PC-3 (cell line): ENCODE results near the gene ZKSCAN4. TPM values are rescaled to one million over a fixed set of nuclear protein-coding genes. Genes with fewer than 3 reads are reported as not detected.

Experiments used
- ATAC-seq: fragments of 200-7000 bp; cut with Tn5 transposase; 2 replicates; pipeline ENCODE4 v1.9.1; 2020; ENCODE audit warnings: mild to moderate bottlenecking, moderate library complexity
- BruUV-seq: library from RNA; stranded (reverse); fragments of 400-500 nt; replicated peaks from 2 replicates; lab custom pipeline; 2021; lab: Mats Ljungman, UMichigan
- CTCF ChIA-PET: fragments of 300-600 bp; sonication (Branson Sonifier 250); formaldehyde crosslinking; loops from one replicate; lab custom pipeline; 2022; ENCODE audit warnings: antibody characterized with exemption; lab: Charles Lee
- POLR2A ChIA-PET: fragments of 300-600 bp; sonication (Branson Sonifier 250); formaldehyde crosslinking; loops from one replicate; lab custom pipeline; 2022; ENCODE audit warnings: antibody characterized with exemption; ENCODE audit not compliant: unreplicated experiment; lab: Charles Lee
- DNase-seq: peaks from one replicate; pipeline ENCODE4 v3.0.0-alpha.2; 2015
- H2AFZ ChIP-seq: fragments of 300-600 bp; sonication (generic); 2 replicates; pipeline ENCODE4 v1.6.0; 2016; ENCODE audit warnings: antibody characterized with exemption, low read length
- H3F3A ChIP-seq: fragments of 300-600 bp; sonication (generic); one replicate; pipeline ENCODE4 v1.6.0; 2017; ENCODE audit warnings: antibody characterized with exemption, low read length, control low read depth, mild to moderate bottlenecking; ENCODE audit not compliant: unreplicated experiment
- H3K27ac ChIP-seq: fragments of 300-600 bp; sonication (generic); 2 replicates; pipeline ENCODE4 v1.5.1; 2016; ENCODE audit warnings: mild to moderate bottlenecking, low read length
- H3K27me3 ChIP-seq: fragments of 300-600 bp; sonication (generic); 2 replicates; pipeline ENCODE4 v1.6.1; 2016; ENCODE audit warnings: low read length, mixed read lengths
- H3K36me3 ChIP-seq: fragments of 300-600 bp; sonication (generic); 2 replicates; pipeline ENCODE4 v1.6.1; 2016; ENCODE audit warnings: low read depth, mixed run types, low read length, mixed read lengths
- H3K4me1 ChIP-seq: fragments of 300-600 bp; sonication (generic); 2 replicates; pipeline ENCODE4 v1.5.1; 2016; ENCODE audit warnings: low read length; ENCODE audit not compliant: insufficient read depth
- H3K4me2 ChIP-seq: fragments of 300-600 bp; sonication (generic); 2 replicates; pipeline ENCODE4 v1.6.0; 2016; ENCODE audit warnings: low read length
- H3K4me3 ChIP-seq: fragments of 300-600 bp; sonication (generic); 2 replicates; pipeline ENCODE4 v1.5.1; 2016; ENCODE audit warnings: mild to moderate bottlenecking, low read length, mixed read lengths
- H3K79me2 ChIP-seq: fragments of 300-600 bp; sonication (generic); 2 replicates; pipeline ENCODE4 v1.6.1; 2017; ENCODE audit warnings: low read length, mixed read lengths
- H3K9ac ChIP-seq: fragments of 300-600 bp; sonication (generic); 2 replicates; pipeline ENCODE4 v1.6.0; 2016; ENCODE audit warnings: mild to moderate bottlenecking, low read length
- H3K9me2 ChIP-seq: fragments of 300-600 bp; sonication (generic); replicated peaks from 2 replicates; pipeline ENCODE4 v1.6.1; 2016; ENCODE audit warnings: mixed run types, low read length, mixed read lengths
- H3K9me3 ChIP-seq: fragments of 300-600 bp; sonication (generic); 2 replicates; pipeline ENCODE4 v1.6.1; 2016; ENCODE audit warnings: low read length, mixed read lengths
- H4K20me1 ChIP-seq: fragments of 300-600 bp; sonication (generic); 2 replicates; pipeline ENCODE4 v1.6.1; 2016; ENCODE audit warnings: low read length, mixed read lengths
- EZH2 ChIP-seq: fragments of 300-600 bp; sonication (generic); IDR thresholded peaks from one replicate; pipeline ENCODE4 v1.6.1; 2017; ENCODE audit warnings: antibody characterized with exemption, mild to moderate bottlenecking, low read length; ENCODE audit not compliant: unreplicated experiment
- EZH2phosphoT487 ChIP-seq: fragments of 300-600 bp; sonication (generic); IDR thresholded peaks from 2 replicates; pipeline ENCODE4 v1.6.1; 2018; ENCODE audit warnings: mild to moderate bottlenecking, antibody characterized with exemption, low read length, borderline replicate concordance
- intact Hi-C: fragments of 100-400 bp; cut with micrococcal nuclease; formaldehyde crosslinking; loops from 2 replicates; pipeline ENCODE4 v1.9.0; 2023
- total RNA-seq: library from RNA; depleted of rRNA; stranded (reverse); fragments of >200 nt; gene quantifications from 2 replicates; pipeline ENCODE4 v1.2.3, GENCODE V29; 2014
- TF ChIP-seq, protein P1 (sequence below): fragments of 300-600 bp; sonication (generic); conservative IDR thresholded peaks from 2 replicates; pipeline ENCODE4 v1.5.1; 2017; ENCODE audit warnings: antibody characterized with exemption, low read depth, mild to moderate bottlenecking, low read length

ZKSCAN4 gene
- total RNA-seq, 1 experiment from 2014 or later, result 2.3 TPM

DNA sequence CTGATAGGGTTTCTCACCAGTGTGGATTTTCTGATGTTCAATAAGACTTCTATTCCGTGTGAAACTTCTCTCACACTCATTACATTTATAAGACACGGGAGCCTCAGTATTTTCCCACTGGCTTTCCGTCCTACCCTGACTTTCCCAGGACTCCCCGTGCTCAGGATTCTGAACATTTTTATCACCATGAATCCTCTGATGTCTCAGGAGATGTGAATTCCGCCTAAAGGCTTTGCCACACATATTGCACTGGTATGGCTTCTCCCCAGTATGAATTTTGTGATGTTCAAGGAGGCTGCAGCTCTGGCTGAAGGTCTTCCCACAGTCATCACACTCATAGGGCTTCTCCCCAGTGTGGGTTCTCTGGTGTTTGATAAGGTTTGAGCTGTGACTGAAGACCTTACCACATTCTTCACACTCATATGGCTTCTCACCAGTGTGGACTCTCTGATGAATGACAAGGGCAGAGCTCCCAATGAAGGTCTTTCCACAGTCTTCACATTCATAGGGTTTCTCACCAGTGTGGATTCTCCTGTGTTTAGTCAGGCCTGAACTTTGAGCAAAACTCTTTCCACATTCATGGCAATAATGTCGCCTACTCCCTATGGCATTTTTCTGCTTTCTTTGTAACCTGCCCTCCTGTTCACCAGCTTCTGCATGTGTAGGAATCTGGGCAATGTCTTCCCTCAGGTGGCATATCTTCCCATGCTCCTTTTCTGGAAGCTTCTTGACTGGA, 6.7 kb downstream of the ZKSCAN4 start:
- CTCF ChIA-PET, result no interaction called here
- no peaks in the 10 kb centered on the region for H3K9me3 ChIP-seq
- H3K27me3 ChIP-seq, result no peaks in the 10 kb centered on the region

DNA sequence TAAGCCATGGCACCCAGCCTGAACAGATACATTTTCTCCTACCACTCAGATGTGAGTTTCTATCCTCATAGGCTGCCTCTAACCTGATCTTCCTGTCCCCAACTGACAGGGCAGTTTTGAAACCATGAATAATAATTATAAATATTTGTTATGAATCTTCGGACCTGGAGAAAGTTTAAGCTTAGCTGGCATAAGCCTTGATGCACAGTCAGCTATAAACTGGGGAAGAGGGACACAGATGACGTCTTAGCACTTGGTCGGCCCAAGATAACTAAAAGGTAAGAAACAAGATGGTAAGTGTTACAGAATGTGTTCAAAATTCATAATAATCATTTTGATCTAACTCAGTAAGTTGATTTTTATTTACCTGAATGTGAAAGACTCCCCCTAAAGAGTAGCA, 8.1 kb downstream of the ZKSCAN4 start:
- DNase-seq (no peak), ATAC-seq (no peak)
- Histone ChIP-seq H3K4me2 (no peak overlapping the region), H3F3A (no peaks in the 10 kb centered on the region), H4K20me1 (no peaks in the 10 kb centered on the region), H3K79me2 (no peaks in the 10 kb centered on the region), H3K9me2 (no peaks in the 10 kb centered on the region), H3K9ac (no peak overlapping the region), H3K9me3 (no peaks in the 10 kb centered on the region), H3K27ac (no peak overlapping the region), H2AFZ (no peak overlapping the region), H3K36me3 (0 out of 2 replicates have a peak, but pooled peaks cover 12% of the 10 kb centered on the region), H3K4me1 (no peaks in the 10 kb centered on the region), H3K4me3 (no peak overlapping the region), H3K27me3 (no peaks in the 10 kb centered on the region)
- intact Hi-C loops, result no loop called here
- POLR2A ChIA-PET, result no interaction called here
- BruUV-seq, result no TSS peak
- CTCF ChIA-PET, result no interaction called here
- TF ChIP-seq, protein P1, sequence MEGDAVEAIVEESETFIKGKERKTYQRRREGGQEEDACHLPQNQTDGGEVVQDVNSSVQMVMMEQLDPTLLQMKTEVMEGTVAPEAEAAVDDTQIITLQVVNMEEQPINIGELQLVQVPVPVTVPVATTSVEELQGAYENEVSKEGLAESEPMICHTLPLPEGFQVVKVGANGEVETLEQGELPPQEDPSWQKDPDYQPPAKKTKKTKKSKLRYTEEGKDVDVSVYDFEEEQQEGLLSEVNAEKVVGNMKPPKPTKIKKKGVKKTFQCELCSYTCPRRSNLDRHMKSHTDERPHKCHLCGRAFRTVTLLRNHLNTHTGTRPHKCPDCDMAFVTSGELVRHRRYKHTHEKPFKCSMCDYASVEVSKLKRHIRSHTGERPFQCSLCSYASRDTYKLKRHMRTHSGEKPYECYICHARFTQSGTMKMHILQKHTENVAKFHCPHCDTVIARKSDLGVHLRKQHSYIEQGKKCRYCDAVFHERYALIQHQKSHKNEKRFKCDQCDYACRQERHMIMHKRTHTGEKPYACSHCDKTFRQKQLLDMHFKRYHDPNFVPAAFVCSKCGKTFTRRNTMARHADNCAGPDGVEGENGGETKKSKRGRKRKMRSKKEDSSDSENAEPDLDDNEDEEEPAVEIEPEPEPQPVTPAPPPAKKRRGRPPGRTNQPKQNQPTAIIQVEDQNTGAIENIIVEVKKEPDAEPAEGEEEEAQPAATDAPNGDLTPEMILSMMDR, result no peak
- TF ChIP-seq EZH2phosphoT487, result no peak
- no peak for TF ChIP-seq EZH2

More for the DNA sequence above, 6.7 kb downstream of the ZKSCAN4 start:
- intact Hi-C loops, result no loop called here
- POLR2A ChIA-PET, result no interaction called here
- Histone ChIP-seq H3K36me3 (0 out of 2 replicates have a peak, but pooled peaks cover 12% of the 10 kb centered on the region), H3K79me2 (peaks cover 2% of the 10 kb centered on the region; the same call in 1 of the 2 replicates), H2AFZ (no peak overlapping the region), H3K4me1 (no peaks in the 10 kb centered on the region), H3K4me2 (no peak overlapping the region), H4K20me1 (no peaks in the 10 kb centered on the region), H3K4me3 (no peak overlapping the region), H3K9me2 (no peaks in the 10 kb centered on the region), H3F3A (no peaks in the 10 kb centered on the region), H3K27ac (no peak overlapping the region), H3K9ac (no peak overlapping the region)
- TSS peak; percentile 2 for BruUV-seq
- ATAC-seq, result no peak
- TF ChIP-seq EZH2, result no peak
- TF ChIP-seq, protein P1, result no peak
- no peak for TF ChIP-seq EZH2phosphoT487
- no peak for DNase-seq

GRCh38 chr6:28240471-28240870, 11.6 kb downstream of the ZKSCAN4 start:
- H2AFZ ChIP-seq, result no peak overlapping the region
- no peaks in the 10 kb centered on the region for H3K9me2 ChIP-seq
- H3K9me3 ChIP-seq, result no peaks in the 10 kb centered on the region
- DNase-seq, result no peak
- H3K4me3 ChIP-seq, result no peak overlapping the region
- H3K36me3 ChIP-seq, result 0 out of 2 replicates have a peak, but pooled peaks cover 8% of the 10 kb centered on the region
- intact Hi-C loops, result no loop called here
- H3K4me2 ChIP-seq, result no peak overlapping the region
- ChIA-PET POLR2A (no interaction called here), CTCF (no interaction called here)
- H3K27me3 ChIP-seq, result no peaks in the 10 kb centered on the region
- no peak for ATAC-seq
- H3F3A ChIP-seq, result no peaks in the 10 kb centered on the region
- BruUV-seq, result no TSS peak
- H3K4me1 ChIP-seq, result no peaks in the 10 kb centered on the region
- no peak overlapping the region for H3K9ac ChIP-seq
- no peaks in the 10 kb centered on the region for H3K79me2 ChIP-seq
- no peaks in the 10 kb centered on the region for H4K20me1 ChIP-seq
- TF ChIP-seq, protein P1, result no peak
- TF ChIP-seq EZH2phosphoT487, result no peak
- no peak for TF ChIP-seq EZH2
- no peak overlapping the region for H3K27ac ChIP-seq
